HG03280 (cell line): ENCODE data around the gene CADPS.

Experiments used
- ATAC-seq: cut with Tn5 transposase; IDR thresholded peaks from one replicate; pipeline ENCODE4 v1.9.1; 2021; ENCODE audit warnings: mild to moderate bottlenecking, moderate library complexity; ENCODE audit not compliant: unreplicated experiment

Gene CADPS

DNA sequence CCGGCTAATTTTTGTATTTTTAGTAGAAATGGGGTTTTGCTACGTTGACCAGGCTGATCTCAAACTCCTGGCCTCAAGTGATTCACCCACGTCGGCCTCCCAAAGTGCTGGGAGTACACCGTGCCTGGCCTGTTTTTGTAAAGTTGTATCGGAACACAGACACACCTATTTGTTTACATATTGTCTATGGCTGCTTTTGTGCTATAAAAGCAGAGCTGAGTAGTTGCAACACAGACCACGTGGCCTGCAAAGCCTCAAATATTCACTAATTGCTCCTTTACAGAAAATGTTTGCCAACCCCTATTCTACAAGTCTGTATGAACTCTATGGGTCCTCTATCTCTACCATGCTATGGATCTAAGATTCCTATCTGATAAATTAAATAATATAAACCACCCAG, 175.5 kb downstream of the CADPS start:
- ATAC-seq = no peak

DNA sequence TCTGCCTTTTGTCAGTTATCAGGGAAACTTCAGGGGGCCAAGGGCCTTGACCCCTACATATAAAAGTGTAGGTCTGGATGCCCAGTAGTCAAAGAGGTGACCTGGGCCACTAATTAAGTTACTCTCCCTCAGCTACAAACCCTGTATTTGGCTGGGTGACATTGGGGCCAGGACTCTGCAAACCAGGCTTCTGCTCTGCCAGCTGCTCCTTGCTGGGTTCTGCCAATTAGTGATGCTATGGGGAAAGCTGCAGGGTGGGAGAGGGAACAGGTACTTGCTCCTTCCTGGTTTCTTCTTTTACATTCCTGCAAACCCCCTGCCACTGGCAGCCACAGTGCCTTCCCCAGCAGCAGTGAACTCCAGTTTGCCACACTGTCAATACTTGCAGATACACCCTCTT, 179.2 kb downstream of the CADPS start:
- ATAC-seq = no peak

GRCh38 chr3:62688812-62689211, 186.4 kb downstream of the CADPS start:
- ATAC-seq = no peak

- ATAC-seq = no peak
Measured at GRCh38 chr3:62688050-62688449, 187.2 kb downstream of the CADPS start.

DNA sequence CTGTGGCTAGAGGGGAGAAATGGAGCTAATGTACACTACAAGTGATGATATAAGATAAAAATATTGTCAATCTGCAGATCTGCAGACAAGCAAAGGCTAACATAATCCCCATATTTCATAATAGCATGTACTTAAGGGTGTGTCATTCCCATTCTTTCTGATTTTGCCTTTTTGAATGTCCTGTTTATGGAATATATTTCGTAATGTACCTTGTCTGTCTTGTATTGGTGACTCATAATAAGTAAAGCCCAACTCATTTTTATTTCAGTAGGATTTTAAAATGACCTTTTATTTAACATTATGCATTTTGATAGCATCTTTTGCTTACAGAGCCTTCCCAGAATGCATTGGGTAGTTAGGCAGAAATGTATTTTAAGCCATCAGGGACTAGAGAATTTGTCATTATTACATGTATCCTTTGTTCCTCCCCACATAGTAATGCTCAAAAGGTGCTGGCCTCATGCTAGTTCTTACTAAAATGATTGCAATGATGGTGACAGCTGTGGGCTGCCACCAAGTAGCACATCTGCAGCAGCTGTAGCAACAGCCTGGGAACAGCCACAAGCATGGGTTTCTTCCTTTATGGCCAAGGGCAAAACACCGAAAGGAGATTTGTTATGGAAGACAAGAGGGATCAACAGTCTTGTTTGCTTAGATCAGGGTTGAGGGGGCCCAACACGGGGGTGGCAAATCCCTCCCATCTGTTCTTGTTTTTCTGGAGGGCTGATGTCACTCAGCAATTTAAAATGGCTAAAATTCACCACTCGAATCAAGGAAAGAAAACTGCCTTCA, 188.5 kb downstream of the CADPS start:
- no peak for ATAC-seq

DNA sequence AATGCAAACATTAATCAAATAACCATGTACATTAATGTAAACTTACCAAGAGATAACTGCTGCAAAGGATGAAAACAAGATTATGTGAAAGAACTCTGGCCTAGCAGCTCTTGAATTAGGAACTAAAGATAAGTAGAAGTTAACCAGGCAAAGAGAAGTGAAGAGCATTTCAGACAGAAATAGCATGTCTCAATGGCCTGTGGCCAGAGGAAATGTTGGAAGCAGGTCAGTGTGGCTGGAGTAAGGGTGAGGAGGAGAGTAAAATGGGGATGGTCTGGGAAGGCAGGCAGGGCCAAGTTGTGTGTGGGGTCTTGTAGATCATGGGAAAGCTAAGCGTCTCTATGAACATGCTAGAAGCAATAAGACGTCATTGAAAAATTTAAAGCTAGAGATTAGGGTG, 192.4 kb downstream of the CADPS start:
- no peak for ATAC-seq

DNA sequence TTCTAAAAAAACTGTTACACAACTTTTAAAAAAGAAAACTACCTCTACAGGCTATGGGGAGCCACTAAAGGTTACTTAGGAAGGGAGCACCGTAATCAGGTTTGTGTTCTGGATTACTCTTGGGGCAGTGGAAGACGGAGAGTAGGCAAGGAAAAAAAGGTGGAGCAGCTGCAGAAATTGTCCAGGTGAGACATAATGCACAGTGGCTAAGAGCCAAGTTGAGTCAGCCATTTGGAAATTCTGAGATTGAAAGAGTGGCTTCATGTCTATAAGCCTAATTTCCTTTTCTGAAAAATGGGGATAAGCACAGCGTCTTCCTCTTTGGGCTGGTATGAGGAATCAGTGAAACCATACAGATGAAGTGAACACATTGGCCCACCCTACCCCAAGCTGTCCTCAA, 195.2 kb downstream of the CADPS start:
- no peak for ATAC-seq

DNA sequence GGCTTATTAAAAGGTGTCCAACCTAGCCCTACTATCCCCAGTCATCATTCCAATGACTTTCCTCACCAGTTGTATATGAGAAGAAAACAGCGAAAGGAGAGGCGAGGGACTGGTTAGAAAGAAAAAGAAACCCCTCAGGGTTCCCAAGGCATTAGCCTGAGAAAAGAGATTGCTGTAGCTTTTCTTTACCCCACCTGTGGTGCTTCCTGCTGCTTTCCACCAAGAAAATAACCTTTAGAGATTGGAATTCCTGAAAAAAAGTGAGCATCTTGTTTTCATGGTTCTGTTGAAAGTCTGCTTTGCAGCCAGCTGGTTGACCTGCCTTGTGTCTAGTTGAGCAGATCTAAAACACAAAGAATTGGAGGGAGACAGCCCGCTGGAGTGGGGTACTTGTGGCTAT, 196.4 kb downstream of the CADPS start:
- no peak for ATAC-seq

GRCh38 chr3:62677926-62678325, 197.3 kb downstream of the CADPS start:
- ATAC-seq = no peak

GRCh38 chr3:62676689-62677271, 198.4 kb downstream of the CADPS start:
- ATAC-seq = no peak

DNA sequence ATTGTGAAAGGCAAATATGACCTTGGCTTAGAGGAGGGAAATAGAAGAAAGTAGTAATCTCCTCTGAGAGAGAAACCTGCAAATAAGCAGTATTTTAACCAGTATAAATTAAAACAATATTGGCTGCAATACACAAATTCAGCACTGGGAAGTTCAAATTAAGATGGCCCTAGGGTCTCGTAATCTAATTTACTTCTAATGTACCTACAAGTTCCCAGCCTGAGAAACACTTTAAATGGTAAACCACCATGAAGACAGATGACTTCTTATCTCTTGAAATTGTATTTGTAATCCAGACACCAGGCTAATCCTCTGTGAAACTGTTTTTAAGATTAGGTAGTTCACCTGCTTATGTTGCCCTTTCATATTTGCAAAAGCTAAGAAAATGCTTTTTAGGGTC, 199.7 kb downstream of the CADPS start:
- ATAC-seq = no peak

DNA sequence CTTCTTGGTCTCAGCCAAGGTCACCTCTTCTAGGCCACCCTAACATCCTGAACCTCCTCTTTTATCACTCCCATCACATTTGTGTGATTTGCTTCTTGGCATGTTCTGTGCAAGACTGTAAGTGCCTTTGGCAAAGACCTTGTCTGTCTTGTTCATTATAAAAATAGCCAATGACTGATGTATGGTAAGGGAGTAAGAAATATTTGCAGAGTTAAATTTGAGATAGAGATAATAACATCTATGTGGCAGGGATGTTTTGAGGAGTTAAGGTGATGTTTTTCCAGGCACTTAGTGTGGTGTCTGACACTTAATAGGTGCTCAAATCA, 202.3 kb downstream of the CADPS start:
- no peak for ATAC-seq

DNA sequence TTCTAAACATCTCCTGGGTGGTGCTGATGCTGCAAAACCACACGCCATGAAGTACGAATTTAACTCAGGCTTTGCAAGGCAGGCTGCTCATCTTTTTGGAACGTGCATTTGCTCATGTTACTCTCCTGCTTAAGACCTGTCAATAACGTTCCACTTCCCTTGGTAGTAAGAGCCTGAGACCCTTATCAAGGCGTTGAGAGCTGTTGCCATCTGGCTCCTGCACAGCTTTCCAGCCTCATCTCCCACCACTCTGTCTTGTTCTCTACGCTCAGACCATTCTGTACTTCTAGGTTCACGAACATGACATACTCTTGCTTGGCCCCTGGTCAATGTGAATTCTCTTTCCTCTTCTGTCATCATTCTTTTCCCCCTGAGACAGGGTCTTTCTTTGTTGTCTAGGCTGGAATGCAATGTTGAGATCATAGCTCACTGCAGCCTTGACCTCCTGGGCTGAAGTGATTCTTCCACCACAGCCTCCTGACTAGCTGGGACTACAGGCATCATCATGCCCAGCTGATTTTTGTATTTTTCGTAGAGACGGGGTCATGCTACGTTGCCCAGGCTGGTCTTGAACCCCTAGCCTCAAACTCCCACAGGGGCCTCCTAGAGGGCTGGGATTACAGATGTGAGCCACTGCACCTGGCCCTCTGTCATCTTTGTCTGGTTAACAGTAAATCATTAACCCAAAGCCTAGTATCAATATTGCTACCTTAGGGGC, 202.8 kb downstream of the CADPS start:
- ATAC-seq = peak; percentile 46

GRCh38 chr3:62670351-62670750, 204.9 kb downstream of the CADPS start:
- no peak for ATAC-seq

- ATAC-seq = no peak
Measured at GRCh38 chr3:62669161-62669560, 206.1 kb downstream of the CADPS start.

- ATAC-seq = no peak
Measured at GRCh38 chr3:62667714-62668113, 207.5 kb downstream of the CADPS start.

- ATAC-seq = peak; percentile 88
Measured at GRCh38 chr3:62665627-62666437, 209.4 kb downstream of the CADPS start.

GRCh38 chr3:62662677-62663076, 212.5 kb downstream of the CADPS start:
- no peak for ATAC-seq

- no peak for ATAC-seq
Measured at GRCh38 chr3:62659660-62660059, 215.6 kb downstream of the CADPS start.

DNA sequence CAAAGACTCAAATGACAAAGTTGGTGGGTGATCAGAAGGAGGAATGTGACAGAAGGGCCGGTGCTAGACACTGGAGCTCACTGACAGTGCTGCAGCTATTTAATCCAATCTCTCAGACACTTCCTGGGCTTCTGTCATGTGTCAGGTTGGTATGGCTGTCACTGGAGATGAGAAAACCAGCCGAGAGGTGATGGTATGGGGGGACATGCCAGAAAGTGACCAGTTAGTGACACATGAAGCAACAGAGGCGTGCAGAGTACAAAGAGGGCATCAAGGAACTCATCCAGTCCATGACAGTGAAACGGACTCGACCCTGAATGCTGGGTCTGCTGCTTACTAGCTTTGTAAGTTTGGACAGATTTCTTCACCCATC, 219.5 kb downstream of the CADPS start:
- no peak for ATAC-seq

DNA sequence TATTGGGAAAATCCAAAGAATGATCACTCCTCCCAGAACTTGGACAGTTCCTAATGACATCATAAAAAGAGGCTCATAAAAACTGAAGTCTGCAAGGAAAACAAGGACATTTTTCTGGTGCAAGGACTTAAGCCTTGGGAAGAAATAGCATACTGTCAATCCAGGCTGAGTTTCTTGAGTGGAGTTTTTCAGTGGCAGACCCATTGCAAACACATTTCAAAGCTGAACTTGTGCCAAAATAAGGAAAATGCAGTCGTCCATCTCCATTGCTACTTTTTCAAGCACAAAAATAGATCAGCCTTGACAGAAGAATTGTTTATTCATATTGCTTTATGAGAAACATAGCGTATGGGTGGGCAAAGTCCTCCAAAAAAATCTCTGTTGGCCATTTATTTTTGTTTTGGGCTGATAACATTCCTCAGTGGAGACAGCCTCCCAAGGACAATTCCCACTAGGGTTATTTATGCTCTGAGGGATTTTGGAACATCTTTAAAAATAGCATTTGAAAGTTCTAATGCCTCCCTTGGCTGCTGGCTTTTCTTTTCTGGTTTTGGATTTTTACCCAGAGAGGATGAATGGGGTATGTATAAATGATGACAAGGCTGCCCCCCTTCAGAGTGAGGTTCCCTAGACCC, 220.0 kb downstream of the CADPS start:
- no peak for ATAC-seq
